Loucy (cell line): ENCODE results near the gene SLC5A11.

Source experiments
- H2AFZ ChIP-seq: fragments of 200-600 bp; sonication (generic); 2 replicates; pipeline ENCODE4 v1.6.0; 2016; ENCODE audit warnings: antibody characterized with exemption, mild to moderate bottlenecking, low read length, moderate library complexity
- H3F3A ChIP-seq: fragments of 200-600 bp; 2 replicates; pipeline ENCODE4 v1.6.0; 2016; ENCODE audit warnings: antibody characterized with exemption, low read depth, mild to moderate bottlenecking
- H3K27me3 ChIP-seq: fragments of 200-600 bp; sonication (generic); 2 replicates; pipeline ENCODE4 v1.6.1; 2014; ENCODE audit warnings: low read length, mild to moderate bottlenecking; ENCODE audit not compliant: insufficient read depth, poor library complexity, severe bottlenecking
- H3K36me3 ChIP-seq: fragments of 200-600 bp; sonication (generic); 2 replicates; pipeline ENCODE4 v1.6.1; 2016; ENCODE audit warnings: low read length; ENCODE audit not compliant: insufficient read depth
- H3K4me1 ChIP-seq: fragments of 200-600 bp; sonication (generic); 2 replicates; pipeline ENCODE4 v1.5.1; 2014; ENCODE audit warnings: low read length, mild to moderate bottlenecking; ENCODE audit not compliant: insufficient read depth, poor library complexity, severe bottlenecking
- H3K4me2 ChIP-seq: fragments of 200-600 bp; sonication (generic); 2 replicates; pipeline ENCODE4 v1.6.0; 2014; ENCODE audit warnings: antibody characterized with exemption, low read length, low read depth, mild to moderate bottlenecking; ENCODE audit not compliant: poor library complexity, severe bottlenecking
- H3K4me3 ChIP-seq: fragments of 200-600 bp; sonication (generic); 2 replicates; pipeline ENCODE4 v1.5.1; 2014; ENCODE audit warnings: low read length, mild to moderate bottlenecking, mixed read lengths; ENCODE audit not compliant: poor library complexity, severe bottlenecking
- H3K79me2 ChIP-seq: fragments of 200-600 bp; sonication (generic); 2 replicates; pipeline ENCODE4 v1.6.1; 2014; ENCODE audit warnings: low read length; ENCODE audit not compliant: insufficient read depth
- H3K9ac ChIP-seq: fragments of 200-600 bp; sonication (generic); 2 replicates; pipeline ENCODE4 v1.6.0; 2014; ENCODE audit warnings: mild to moderate bottlenecking, low read depth, low read length, moderate library complexity; ENCODE audit not compliant: poor library complexity, severe bottlenecking
- H3K9me2 ChIP-seq: fragments of 200-600 bp; sonication (generic); replicated peaks from 2 replicates; pipeline ENCODE4 v1.6.1; 2016; ENCODE audit warnings: low read depth, low read length, mixed read lengths
- H3K9me3 ChIP-seq: fragments of 200-600 bp; sonication (generic); 2 replicates; pipeline ENCODE4 v1.6.1; 2014; ENCODE audit warnings: mild to moderate bottlenecking, antibody characterized with exemption, low read length, low read depth; ENCODE audit not compliant: insufficient read depth
- H4K20me1 ChIP-seq: fragments of 200-600 bp; sonication (generic); 2 replicates; pipeline ENCODE4 v1.6.0; 2014; ENCODE audit warnings: antibody characterized with exemption, low read length, mild to moderate bottlenecking; ENCODE audit not compliant: insufficient read depth, poor library complexity, severe bottlenecking
- CTCF ChIP-seq: fragments of 200-600 bp; sonication (generic); conservative IDR thresholded peaks from 2 replicates; pipeline ENCODE4 v1.5.1; 2014; ENCODE audit warnings: mild to moderate bottlenecking, antibody characterized with exemption, low read length
- EZH2phosphoT487 ChIP-seq: fragments of 200-600 bp; IDR thresholded peaks from 2 replicates; pipeline ENCODE4 v1.6.1; 2018; ENCODE audit warnings: antibody characterized with exemption, mild to moderate bottlenecking, moderate library complexity, borderline replicate concordance

SLC5A11 gene

GRCh38 chr16:24845726-24846547 is at the start of gene SLC5A11:
TSS of gene SLC5A11 (plus strand) at chr16:24845963. CDS start at chr16:24858644, 12,681 bp downstream.
- Histone ChIP-seq H3K9me3 (no peaks in the 10 kb centered on the region), H3K4me3 (no peak within 1 kb of the TSS), H3K36me3 (no peaks in the 10 kb centered on the region), H3K4me2 (no peak within 1 kb of the TSS), H4K20me1 (no peaks in the 10 kb centered on the region), H3K4me1 (no peaks in the 10 kb centered on the region), H3K79me2 (no peaks in the 10 kb centered on the region), H3K9me2 (no peaks in the 10 kb centered on the region), H3K27me3 (no peaks in the 10 kb centered on the region), H3K9ac (no peak within 1 kb of the TSS), H3F3A (no peaks in the 10 kb centered on the region), H2AFZ (no peak within 1 kb of the TSS)
- no peak for TF ChIP-seq CTCF
- no peak for TF ChIP-seq EZH2phosphoT487

- Histone ChIP-seq H3K27me3 (no peaks in the 10 kb centered on the region), H3K4me2 (no peak overlapping the region), H4K20me1 (no peaks in the 10 kb centered on the region), H3K36me3 (peaks cover 97% of the 10 kb centered on the region), H3K4me3 (no peak overlapping the region), H3K79me2 (no peaks in the 10 kb centered on the region), H3F3A (no peaks in the 10 kb centered on the region), H3K9ac (no peak overlapping the region), H3K9me2 (no peaks in the 10 kb centered on the region), H3K4me1 (no peaks in the 10 kb centered on the region), H2AFZ (no peak overlapping the region), H3K9me3 (no peaks in the 10 kb centered on the region)
- TF ChIP-seq CTCF (peak; percentile 16; the same call in 1 of the 2 replicates), EZH2phosphoT487 (no peak)
These were observed 45.2 kb upstream of the SLC5A11 start for GRCh38 chr16:24800586-24800985.

- Histone ChIP-seq H3K9me3 (no peaks in the 10 kb centered on the region), H3K79me2 (no peaks in the 10 kb centered on the region), H3K4me1 (no peaks in the 10 kb centered on the region), H3K9ac (no peak overlapping the region), H3K36me3 (peaks cover 97% of the 10 kb centered on the region), H3F3A (no peaks in the 10 kb centered on the region), H3K4me2 (no peak overlapping the region), H3K4me3 (no peak overlapping the region), H4K20me1 (no peaks in the 10 kb centered on the region), H3K9me2 (no peaks in the 10 kb centered on the region), H2AFZ (no peak overlapping the region), H3K27me3 (no peaks in the 10 kb centered on the region)
- TF ChIP-seq CTCF (no peak), EZH2phosphoT487 (no peak)
These were observed 43.9 kb upstream of the SLC5A11 start for GRCh38 chr16:24801761-24802302.
